Fibroblast of the aortic adventitia (primary cell): ENCODE measurements around the gene PDE7B. TPM values are rescaled to one million over a fixed set of nuclear protein-coding genes. Genes with fewer than 3 reads are reported as not detected.

ENCODE experiments used
- DNase-seq: peaks from one replicate; pipeline ENCODE4 v3.0.0-alpha.2; 2010; ENCODE audit warnings: low read depth
- H3K4me3 ChIP-seq: 2 replicates; pipeline ENCODE4 v1.5.1; 2011; ENCODE audit warnings: low read depth, mild to moderate bottlenecking, control low read depth, low read length, moderate library complexity
- total RNA-seq: library from RNA; depleted of rRNA; stranded (reverse); fragments of >200 nt; gene quantifications from 2 replicates; pipeline ENCODE4 v1.2.3, GENCODE V29; 2012; ENCODE audit warnings: low replicate concordance
- TF ChIP-seq, protein P1 (sequence below): IDR thresholded peaks from 2 replicates; pipeline ENCODE4 v1.5.1; 2011; ENCODE audit warnings: mild to moderate bottlenecking, low read length, control low read depth, inconsistent platforms; ENCODE audit not compliant: insufficient read depth

Gene PDE7B
- total RNA-seq, 1 donor, result 23.9 TPM

DNA sequence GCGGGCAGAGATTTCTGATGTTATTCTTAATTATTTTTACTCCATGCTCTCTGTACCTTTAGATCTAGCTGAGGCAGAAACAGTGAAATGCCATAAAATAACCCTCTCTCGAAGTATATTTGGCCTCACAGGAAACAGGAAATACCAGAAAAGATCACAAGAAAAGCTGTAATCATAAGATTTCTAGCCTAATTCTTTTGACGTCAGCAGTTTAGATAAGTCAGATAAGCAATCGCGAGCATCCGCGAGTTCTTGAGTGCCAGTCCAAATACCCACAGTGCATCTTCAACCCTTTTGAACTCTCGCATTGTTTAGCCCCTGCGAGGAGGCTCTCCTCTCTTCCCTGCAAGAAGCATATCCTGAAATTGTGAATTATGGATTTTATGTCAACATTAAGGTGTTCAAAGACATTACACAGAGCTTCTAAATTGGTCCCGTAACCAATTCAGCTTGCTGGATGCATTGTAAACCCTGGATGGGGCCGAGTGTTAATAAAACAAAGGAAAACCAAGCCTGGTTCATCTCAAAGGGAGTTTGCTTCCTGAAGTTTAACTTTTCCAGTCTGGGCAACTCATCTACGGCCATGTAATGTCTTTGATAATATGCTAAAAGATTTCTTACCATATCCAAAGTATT is 199.8 kb downstream of the PDE7B start:
- DNase-seq, result peak; percentile 89
- TF ChIP-seq, protein P1, sequence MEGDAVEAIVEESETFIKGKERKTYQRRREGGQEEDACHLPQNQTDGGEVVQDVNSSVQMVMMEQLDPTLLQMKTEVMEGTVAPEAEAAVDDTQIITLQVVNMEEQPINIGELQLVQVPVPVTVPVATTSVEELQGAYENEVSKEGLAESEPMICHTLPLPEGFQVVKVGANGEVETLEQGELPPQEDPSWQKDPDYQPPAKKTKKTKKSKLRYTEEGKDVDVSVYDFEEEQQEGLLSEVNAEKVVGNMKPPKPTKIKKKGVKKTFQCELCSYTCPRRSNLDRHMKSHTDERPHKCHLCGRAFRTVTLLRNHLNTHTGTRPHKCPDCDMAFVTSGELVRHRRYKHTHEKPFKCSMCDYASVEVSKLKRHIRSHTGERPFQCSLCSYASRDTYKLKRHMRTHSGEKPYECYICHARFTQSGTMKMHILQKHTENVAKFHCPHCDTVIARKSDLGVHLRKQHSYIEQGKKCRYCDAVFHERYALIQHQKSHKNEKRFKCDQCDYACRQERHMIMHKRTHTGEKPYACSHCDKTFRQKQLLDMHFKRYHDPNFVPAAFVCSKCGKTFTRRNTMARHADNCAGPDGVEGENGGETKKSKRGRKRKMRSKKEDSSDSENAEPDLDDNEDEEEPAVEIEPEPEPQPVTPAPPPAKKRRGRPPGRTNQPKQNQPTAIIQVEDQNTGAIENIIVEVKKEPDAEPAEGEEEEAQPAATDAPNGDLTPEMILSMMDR, result no peak

DNA sequence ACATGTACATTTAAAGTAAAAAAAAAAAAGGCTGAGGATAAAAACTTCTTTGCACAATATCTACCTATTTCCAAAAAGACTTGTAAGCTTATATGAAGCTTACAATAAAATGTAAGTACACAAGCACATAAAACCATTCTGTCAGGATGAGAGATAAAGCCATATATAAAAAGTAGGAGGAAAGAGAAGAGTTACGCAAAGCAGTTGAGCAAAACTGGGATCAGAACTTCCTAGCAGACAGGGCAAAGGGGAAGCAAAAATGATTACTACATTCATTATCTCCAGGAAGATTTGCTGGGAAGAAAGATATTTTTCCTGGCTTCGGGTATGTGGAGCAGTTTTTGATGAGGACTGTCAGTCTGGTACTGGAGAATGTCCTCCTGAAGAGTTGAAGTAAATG is 200.5 kb downstream of the PDE7B start:
- TF ChIP-seq, protein P1, result no peak
- no peak overlapping the region for H3K4me3 ChIP-seq
- DNase-seq, result no peak

More for the DNA sequence above, 199.8 kb downstream of the PDE7B start:
- H3K4me3 ChIP-seq, result no peak overlapping the region

DNA sequence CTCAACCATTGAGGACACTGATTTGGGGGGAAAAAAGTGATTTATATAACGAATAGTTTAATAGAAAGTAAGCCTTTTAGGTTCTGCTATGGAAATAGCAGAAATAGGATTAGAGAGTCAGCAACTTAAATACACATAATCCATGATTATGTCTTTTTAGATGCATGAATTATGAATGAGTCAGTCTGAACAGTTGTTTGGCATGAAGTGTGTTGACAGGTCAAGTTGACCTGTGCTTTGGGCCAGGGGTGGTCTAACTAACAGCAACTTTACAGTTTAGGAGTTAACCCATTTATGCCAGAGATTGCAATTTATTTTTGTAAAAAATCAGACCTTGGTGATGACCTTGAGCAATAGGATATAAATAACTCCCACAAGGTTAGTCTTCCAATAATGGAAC is 207.4 kb downstream of the PDE7B start:
- H3K4me3 ChIP-seq, result no peak overlapping the region
- no peak for DNase-seq
- TF ChIP-seq, protein P1, result no peak

DNA sequence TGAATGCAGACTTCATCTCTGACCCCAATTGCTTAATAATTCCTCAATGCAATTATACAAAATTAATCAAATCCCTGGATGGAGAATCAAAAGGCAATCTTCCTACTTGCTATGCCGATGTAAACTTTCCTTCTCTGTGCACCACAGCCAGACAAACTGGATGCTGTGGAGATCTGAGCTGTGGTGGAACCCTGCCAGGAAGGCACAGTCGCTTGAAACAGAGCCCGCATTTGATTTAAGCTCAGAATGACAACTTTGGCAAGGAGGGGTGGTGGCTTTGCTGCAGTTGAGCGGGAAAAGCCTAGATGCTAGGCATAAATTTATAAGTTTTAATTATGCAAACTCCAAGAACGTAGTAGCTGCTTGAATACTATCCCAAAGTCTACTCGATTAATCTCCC is 207.8 kb downstream of the PDE7B start:
- DNase-seq, result no peak
- TF ChIP-seq, protein P1, result no peak
- H3K4me3 ChIP-seq, result no peak overlapping the region

DNA sequence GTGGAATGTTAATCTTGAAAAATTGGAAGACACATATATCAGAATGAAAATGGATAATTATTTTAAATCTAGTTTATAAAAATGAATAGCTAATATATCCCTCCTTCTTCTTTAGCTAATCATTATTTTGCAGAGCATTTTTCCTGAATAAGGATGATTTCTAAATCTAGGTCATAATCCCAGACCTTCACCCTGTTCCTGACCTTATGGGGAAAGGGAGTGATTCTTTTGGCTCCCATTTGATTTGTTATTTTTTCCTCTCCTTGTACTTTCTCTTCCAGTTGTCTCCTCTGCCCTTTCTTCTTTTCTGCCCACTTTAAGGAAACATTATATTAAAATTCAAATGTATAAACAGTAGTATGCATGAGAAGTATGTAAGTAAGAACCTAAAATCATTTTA is 208.6 kb downstream of the PDE7B start:
- DNase-seq, result no peak
- TF ChIP-seq, protein P1, result no peak

DNA sequence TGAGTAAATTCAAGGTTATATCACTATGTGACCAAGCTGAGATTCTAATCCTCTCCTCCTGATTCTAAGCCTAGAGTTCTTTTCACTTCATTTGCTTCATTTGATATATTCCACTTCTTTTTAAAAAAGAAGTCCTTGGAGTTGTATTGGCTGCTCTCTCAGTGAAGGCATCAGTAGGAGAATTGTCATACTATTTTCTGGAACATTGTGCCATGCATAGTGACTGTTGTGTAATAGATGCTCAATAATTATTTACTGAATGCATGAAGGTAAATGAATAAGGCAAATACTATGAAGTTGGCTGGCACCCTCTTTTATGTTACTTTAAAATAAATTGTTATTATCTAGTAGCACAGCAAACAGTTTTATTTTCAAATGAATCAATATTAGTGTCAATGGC is 209.3 kb downstream of the PDE7B start:
- no peak overlapping the region for H3K4me3 ChIP-seq
- DNase-seq, result no peak
- TF ChIP-seq, protein P1, result no peak

More for the DNA sequence above, 208.6 kb downstream of the PDE7B start:
- no peak overlapping the region for H3K4me3 ChIP-seq

DNA sequence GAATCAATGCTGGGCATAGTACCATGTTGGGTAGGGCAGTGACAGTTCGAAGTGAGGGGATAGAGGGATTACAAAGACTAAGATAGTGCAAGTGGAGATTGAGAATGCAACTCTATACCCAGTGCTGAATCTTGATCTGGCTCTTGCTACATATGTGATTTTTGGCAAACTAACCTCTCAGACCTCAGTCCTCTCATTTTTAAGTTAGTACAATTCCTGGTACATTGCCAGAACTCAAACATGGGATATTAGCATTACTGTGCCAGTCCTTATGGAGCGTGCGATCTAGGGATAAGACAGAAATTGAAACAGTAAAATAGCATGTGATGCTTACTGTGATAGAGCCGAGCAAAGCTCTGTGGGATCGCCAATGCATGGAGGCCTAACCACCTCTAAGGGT is 210.2 kb downstream of the PDE7B start:
- no peak for DNase-seq
- TF ChIP-seq, protein P1, result no peak
- no peak overlapping the region for H3K4me3 ChIP-seq
